Brain microvascular endothelial cell (primary cell): ENCODE measurements around the gene RSL24D1.

ENCODE experiments used
- DNase-seq: peaks from one replicate; pipeline ENCODE4 v3.0.0-alpha.2; 2020
- H3K27ac ChIP-seq: fragments of 250-450 bp; sonication (Bioruptor Pico); 2 replicates; pipeline ENCODE4 v1.5.1; 2020; ENCODE audit warnings: mild to moderate bottlenecking, moderate library complexity
- H3K27me3 ChIP-seq: fragments of 250-450 bp; sonication (Bioruptor Pico); replicated peaks from 2 replicates; pipeline ENCODE4 v1.5.1; 2020; ENCODE audit warnings: mild to moderate bottlenecking
- H3K36me3 ChIP-seq: fragments of 250-450 bp; sonication (Bioruptor Pico); replicated peaks from 2 replicates; pipeline ENCODE4 v1.5.1; 2020; ENCODE audit warnings: mild to moderate bottlenecking
- H3K4me3 ChIP-seq: 2 replicates; pipeline ENCODE4 v1.5.1; 2011; ENCODE audit warnings: low read depth, mild to moderate bottlenecking, control low read depth, low read length, moderate library complexity
- CTCF ChIP-seq: IDR thresholded peaks from 2 replicates; pipeline ENCODE4 v1.5.1; 2011; ENCODE audit warnings: low read depth, mild to moderate bottlenecking, moderate library complexity, low read length, control low read depth, inconsistent platforms; ENCODE audit errors: missing control alignments
- in situ Hi-C: cut with HindIII; loops from 2 replicates; pipeline ENCODE4 v1.10.0; 2017; ENCODE audit warnings: low sequenced_read_pairs, low pct_ligation_motif_present

Gene RSL24D1

DNA sequence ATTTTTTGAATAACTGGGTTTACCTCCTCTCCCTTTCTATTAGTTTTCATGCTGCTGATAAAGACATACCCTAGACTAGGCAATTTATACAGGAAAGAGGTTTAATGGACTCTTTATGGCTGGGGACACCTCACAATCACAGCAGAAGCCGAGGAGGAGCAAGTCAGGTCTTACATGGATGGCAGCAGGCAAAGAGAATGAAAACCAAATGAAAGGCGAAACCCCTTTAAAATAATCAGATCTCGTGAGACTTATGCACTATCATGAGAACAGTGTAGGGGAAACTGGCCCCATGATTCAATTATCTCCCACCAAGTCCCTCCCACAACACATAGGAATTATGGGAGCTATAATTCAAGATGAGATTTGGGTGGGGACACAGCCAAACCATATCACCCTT lies 2.0 kb upstream of the RSL24D1 start:
- in situ Hi-C loops = no loop called here
- no peaks in the 10 kb centered on the region for H3K27me3 ChIP-seq
- H3K36me3 ChIP-seq = peaks cover 3% of the 10 kb centered on the region
- DNase-seq = no peak
- TF ChIP-seq CTCF = no peak
- no peak overlapping the region for H3K4me3 ChIP-seq
- no peak overlapping the region for H3K27ac ChIP-seq

DNA sequence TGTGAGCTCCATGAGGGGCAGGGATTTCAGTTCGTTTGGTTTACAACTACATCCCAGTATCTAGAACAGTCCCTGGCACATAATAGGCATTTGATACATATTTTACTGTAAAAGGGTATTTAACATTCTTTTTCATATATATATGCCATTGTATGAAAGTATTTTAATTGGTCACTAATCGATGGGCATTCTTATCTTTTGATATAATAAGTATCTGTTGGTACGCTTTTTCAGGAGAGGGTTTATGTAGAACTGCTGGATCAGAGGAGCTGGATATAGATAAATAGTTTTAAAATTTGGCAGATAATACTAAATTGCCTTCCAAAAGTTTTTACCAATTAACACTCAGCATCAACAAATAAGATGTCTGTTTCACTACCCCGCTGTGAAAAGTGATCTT lies 978 bp upstream of the RSL24D1 start:
- no peak for TF ChIP-seq CTCF
- peak overlapping the region; percentile 94 for H3K4me3 ChIP-seq
- H3K36me3 ChIP-seq = peaks cover 3% of the 10 kb centered on the region
- in situ Hi-C loops = no loop called here
- no peak for DNase-seq
- H3K27me3 ChIP-seq = no peaks in the 10 kb centered on the region
- no peak overlapping the region for H3K27ac ChIP-seq

DNA sequence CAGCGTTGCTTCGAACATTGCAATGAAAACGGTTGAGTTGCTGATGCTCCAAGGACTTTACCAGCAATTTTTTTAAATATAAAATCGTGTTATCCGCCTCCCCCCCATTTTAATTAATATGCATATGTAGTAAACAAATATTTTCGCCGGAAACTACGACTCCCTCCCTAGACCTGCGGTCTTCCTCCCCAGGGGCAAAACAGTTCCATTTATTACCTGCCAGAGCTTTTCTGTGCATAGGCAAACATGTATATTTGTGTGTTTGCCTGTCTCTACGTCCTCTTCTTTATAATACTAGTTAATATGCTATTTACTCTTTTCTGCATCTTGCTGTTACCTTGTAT lies 593 bp upstream of the RSL24D1 start:
- no peak for TF ChIP-seq CTCF
- no peaks in the 10 kb centered on the region for H3K27me3 ChIP-seq
- in situ Hi-C loops = no loop called here
- no peak for DNase-seq
- peak overlapping the region; percentile 94 for H3K4me3 ChIP-seq
- H3K36me3 ChIP-seq = peaks cover 3% of the 10 kb centered on the region
- peak overlapping the region; percentile 94 for H3K27ac ChIP-seq

DNA sequence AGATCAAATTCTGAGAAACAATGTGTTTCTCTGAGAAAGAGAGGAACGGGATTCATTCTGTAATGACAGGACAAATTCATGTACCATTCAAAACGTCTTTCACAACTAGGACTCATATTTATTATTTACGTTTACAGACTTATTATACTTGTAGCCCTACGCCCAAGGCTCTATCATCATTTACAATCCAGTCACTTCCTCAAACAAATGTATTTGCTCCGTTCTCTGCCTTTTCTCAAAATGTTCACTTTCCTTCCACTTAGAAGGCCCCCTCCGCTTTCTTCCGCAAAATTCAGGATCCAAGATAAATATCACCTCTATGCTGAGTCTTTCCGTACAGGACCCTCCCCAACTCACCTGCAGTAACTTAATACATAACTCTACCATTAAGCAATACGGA lies 745 bp downstream of the RSL24D1 start:
- in situ Hi-C loops = no loop called here
- H3K27me3 ChIP-seq = no peaks in the 10 kb centered on the region
- H3K36me3 ChIP-seq = peaks cover 10% of the 10 kb centered on the region
- H3K4me3 ChIP-seq = peak overlapping the region; percentile 94
- no peak for TF ChIP-seq CTCF
- H3K27ac ChIP-seq = peak overlapping the region; percentile 94
- DNase-seq = no peak

GRCh38 chr15:55194256-55194655 lies 2.5 kb downstream of the RSL24D1 start:
- Histone ChIP-seq H3K36me3 (peaks cover 16% of the 10 kb centered on the region), H3K27me3 (no peaks in the 10 kb centered on the region), H3K27ac (no peak overlapping the region), H3K4me3 (no peak overlapping the region)
- no peak for DNase-seq
- TF ChIP-seq CTCF = no peak
- in situ Hi-C loops = no loop called here

GRCh38 chr15:55186331-55186730 lies 10.4 kb downstream of the RSL24D1 start:
- in situ Hi-C loops = no loop called here
- Histone ChIP-seq H3K36me3 (peaks cover 28% of the 10 kb centered on the region), H3K27ac (no peak overlapping the region), H3K27me3 (no peaks in the 10 kb centered on the region), H3K4me3 (no peak overlapping the region)
- no peak for DNase-seq
- TF ChIP-seq CTCF = no peak
